Thoracic aorta (tissue), 2 donors: Measurements from ENCODE around the gene RASGRP2. TPM values are rescaled to one million over a fixed set of nuclear protein-coding genes. Genes with fewer than 3 reads are reported as not detected.

Experiments
- ATAC-seq: fragments of 150-250 bp; one replicate; pipeline ENCODE4 v1.8.0; 2017; ENCODE audit warnings: low read depth; ENCODE audit not compliant: insufficient number of reproducible peaks, low FRiP score
- DNase-seq: peaks from one replicate; pipeline ENCODE4 v3.0.0-alpha.2; 2020; ENCODE audit warnings: low spot score
- H3K27ac ChIP-seq, 2 donors: fragments of 200-600 bp; sonication (generic); 1 replicate in 1 of 2; 2 replicates in 1 of 2; pipeline ENCODE4 v1.5.1; 2016; ENCODE audit warnings: mild to moderate bottlenecking in 2 of 2, moderate library complexity in 2 of 2
- H3K27me3 ChIP-seq: fragments of 200-600 bp; sonication (generic); replicated peaks from 2 replicates; pipeline ENCODE4 v1.6.0; 2016; ENCODE audit warnings: mild to moderate bottlenecking; ENCODE audit not compliant: insufficient read depth
- H3K36me3 ChIP-seq: fragments of 200-600 bp; sonication (generic); one replicate; pipeline ENCODE4 v1.5.1; 2016
- H3K4me1 ChIP-seq, 2 donors: fragments of 200-600 bp; sonication (generic); 1 replicate in 1 of 2; 2 replicates in 1 of 2; pipeline versions ENCODE4 v1.5.1 to v1.6.0; 2016; ENCODE audit warnings: low read depth in 2 of 2, mild to moderate bottlenecking in 1 of 2; ENCODE audit not compliant: control insufficient read depth in 1 of 2
- H3K4me3 ChIP-seq: fragments of 200-600 bp; sonication (generic); 2 replicates; pipeline ENCODE4 v1.5.1; 2016; ENCODE audit warnings: mild to moderate bottlenecking
- H3K9me3 ChIP-seq: fragments of 200-600 bp; sonication (generic); 2 replicates; pipeline ENCODE4 v1.5.1; 2016
- total RNA-seq, 2 donors: library from RNA; depleted of rRNA; stranded (reverse); fragments of >200 nt; gene quantifications; one replicate each; pipeline versions ENCODE4 v1.1.0 to v1.2.3, GENCODE V29; 2016
- TF ChIP-seq, protein P1 (sequence below): fragments of 200-600 bp; sonication (generic); IDR thresholded peaks from one replicate; pipeline ENCODE4 v1.5.1; 2019; ENCODE audit warnings: antibody characterized with exemption

The RASGRP2 gene
- total RNA-seq = 10 to 100 TPM; 78.4 to 89.1 TPM

DNA sequence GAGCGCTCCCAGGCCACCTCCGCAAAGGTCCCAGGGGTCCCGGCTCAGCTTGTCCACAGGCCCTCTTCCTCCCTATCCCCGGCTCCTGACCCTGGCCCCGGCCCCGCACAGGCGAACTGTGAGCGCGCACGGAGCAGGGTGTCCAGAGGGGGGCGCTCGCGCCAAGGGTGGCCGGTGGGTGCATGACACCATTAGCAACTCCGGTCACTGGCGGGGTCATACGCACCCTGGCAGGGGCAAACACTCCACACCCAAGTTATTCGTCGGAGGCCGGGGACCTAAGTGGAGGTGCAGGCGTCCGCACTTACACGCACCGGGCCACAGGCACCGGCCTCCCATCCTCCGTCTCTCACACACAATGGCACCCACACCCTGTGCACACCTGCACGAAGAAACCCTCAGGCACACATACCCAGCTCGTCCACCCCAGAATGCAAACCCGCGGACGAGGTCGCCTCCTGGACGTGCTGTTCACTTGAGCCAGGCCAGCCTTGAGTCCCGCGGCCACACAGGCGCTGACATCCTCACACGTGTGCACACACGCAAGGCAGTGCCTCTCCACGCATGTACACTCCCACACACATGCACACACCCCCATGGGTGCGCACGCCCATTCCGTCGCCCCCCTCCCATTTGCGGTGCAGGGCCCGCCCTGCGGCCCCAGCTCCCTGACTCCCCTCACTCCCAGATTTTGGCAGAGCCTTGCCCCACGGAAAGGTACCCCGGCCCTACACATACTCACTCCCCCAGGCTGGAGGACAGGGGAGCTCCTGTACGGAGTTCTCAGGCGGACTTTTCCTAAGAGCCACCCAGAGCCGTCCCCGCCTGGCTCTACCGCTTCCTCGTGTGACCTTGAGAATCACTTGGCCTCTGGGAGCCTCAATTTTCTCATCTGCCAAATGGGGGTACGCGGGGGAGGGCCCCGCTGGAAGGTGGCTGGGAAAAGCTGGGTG is at the start of gene RASGRP2:
Gene RASGRP2 (minus strand): TSS at position 552 of the 953 bp plus-strand sequence. CDS start 1,276 bp downstream, outside the sequence.
- TF ChIP-seq, protein P1, sequence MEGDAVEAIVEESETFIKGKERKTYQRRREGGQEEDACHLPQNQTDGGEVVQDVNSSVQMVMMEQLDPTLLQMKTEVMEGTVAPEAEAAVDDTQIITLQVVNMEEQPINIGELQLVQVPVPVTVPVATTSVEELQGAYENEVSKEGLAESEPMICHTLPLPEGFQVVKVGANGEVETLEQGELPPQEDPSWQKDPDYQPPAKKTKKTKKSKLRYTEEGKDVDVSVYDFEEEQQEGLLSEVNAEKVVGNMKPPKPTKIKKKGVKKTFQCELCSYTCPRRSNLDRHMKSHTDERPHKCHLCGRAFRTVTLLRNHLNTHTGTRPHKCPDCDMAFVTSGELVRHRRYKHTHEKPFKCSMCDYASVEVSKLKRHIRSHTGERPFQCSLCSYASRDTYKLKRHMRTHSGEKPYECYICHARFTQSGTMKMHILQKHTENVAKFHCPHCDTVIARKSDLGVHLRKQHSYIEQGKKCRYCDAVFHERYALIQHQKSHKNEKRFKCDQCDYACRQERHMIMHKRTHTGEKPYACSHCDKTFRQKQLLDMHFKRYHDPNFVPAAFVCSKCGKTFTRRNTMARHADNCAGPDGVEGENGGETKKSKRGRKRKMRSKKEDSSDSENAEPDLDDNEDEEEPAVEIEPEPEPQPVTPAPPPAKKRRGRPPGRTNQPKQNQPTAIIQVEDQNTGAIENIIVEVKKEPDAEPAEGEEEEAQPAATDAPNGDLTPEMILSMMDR = peak; percentile 73
- peak; percentile 57 for DNase-seq
- peaks cover 3 to 23% of the 10 kb centered on the region in 2 donors for H3K4me1 ChIP-seq
- peak within 1 kb of the TSS; percentile 79 for H3K4me3 ChIP-seq
- peak within 1 kb of the TSS; percentile 90 to 97 for H3K27ac ChIP-seq
- peak; percentile 13 for ATAC-seq
- no peaks in the 10 kb centered on the region for H3K36me3 ChIP-seq
- no peaks in the 10 kb centered on the region for H3K27me3 ChIP-seq
- H3K9me3 ChIP-seq = no peaks in the 10 kb centered on the region

DNA sequence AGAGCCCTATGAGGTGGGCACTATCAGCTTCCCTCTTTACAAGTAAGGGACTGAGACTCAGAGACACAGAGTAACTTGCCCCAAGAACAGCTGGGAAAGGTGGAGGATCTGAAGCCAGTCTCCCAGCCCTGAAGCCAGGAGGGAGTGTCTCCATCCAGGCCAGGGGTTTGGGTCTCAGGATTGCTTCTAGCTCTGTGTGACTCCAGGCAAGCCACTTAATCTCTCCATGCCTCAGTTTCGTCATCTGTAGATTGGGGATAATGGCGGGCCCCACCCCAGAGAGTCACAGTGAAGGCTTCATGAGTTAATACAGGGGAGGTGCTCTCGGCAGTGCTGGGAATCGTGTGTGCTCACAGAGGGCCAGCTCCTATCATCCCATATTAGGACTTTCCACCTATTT is 48.5 kb upstream of the RASGRP2 start:
- TF ChIP-seq, protein P1 = no peak
- ATAC-seq (no peak), DNase-seq (no peak)
- no peaks in the 10 kb centered on the region for H3K4me1 ChIP-seq
- peaks cover 2% of the 10 kb centered on the region for H3K36me3 ChIP-seq
- H3K9me3 ChIP-seq = no peaks in the 10 kb centered on the region
- no peak overlapping the region for H3K4me3 ChIP-seq
- H3K27me3 ChIP-seq = no peaks in the 10 kb centered on the region
- H3K27ac ChIP-seq = no peak overlapping the region

DNA sequence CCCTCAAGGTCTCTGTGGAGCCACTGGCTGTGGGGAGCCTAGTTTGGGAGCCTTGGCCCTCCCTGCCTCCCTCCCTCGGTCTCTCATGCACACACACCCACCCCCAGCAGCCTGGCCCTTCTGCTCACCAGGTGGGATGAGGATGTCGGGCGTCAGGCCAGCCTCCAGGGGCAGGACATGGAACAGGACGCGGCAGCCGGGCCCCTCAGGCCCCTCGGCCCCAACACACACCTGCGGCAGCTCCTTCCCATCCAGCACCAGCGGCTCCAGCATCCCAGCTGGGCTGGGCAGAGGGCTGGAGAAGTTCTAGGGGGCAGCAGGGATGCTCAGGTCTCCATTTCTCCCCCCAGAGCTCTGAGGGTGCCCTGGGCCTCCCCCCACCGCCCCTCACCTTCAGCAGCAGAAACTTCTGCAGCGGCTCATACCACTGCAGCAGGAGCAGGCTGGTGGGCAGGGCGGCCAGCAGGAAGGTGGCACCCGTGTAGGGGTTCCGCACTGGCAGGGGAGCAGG is 47.9 kb upstream of the RASGRP2 start:
- H3K4me1 ChIP-seq = no peaks in the 10 kb centered on the region
- H3K27me3 ChIP-seq = no peaks in the 10 kb centered on the region
- DNase-seq = no peak
- no peaks in the 10 kb centered on the region for H3K9me3 ChIP-seq
- H3K36me3 ChIP-seq = peaks cover 2% of the 10 kb centered on the region
- TF ChIP-seq, protein P1 = no peak
- H3K27ac ChIP-seq = no peak overlapping the region
- no peak overlapping the region for H3K4me3 ChIP-seq
- no peak for ATAC-seq

DNA sequence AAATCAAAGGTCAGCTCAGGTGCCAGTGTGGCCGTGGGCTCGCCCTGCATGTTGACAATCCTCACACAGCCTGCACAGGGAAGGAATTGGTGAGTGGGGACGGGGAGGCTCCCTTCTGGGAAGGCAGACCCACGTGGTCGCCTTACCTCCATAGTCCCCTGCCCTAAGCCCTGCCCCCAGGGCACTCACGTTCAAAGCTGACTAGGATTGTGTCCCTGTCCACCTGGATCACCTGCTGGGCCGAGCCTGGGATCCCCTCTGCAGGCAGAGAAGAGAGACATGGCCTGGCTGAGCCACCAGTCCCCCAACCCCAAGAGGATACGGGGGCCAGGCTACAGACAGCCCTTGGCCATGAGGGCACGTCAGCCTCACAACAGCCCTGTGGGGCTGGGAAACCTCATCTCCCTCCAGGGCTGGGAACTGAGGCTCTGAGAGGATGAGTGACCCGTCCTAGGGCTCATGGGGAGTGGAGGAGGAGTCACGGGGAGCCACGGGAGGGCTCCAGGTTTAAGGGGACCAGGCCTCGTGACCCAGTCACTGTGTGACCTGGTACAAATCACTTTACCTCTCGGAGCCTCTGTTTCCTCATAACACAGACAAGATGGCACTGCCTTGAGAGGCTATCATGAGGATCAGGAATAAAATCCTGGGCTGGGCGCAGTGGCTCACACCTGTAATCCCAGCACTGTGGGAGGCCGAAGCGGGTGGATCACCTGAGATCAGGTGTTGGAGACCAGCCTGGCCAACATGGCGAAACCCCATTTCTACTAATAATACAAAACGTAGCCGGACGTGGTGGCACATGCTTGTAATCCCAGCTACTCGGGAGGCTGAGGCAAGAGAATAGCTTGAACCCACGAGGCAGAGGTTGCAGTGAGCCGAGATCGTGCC is 46.5 kb upstream of the RASGRP2 start:
- no peak overlapping the region for H3K4me3 ChIP-seq
- H3K27ac ChIP-seq = no peak overlapping the region
- H3K36me3 ChIP-seq = peaks cover 2% of the 10 kb centered on the region
- no peak for ATAC-seq
- TF ChIP-seq, protein P1 = no peak
- no peaks in the 10 kb centered on the region for H3K27me3 ChIP-seq
- no peak for DNase-seq
- H3K9me3 ChIP-seq = no peaks in the 10 kb centered on the region
- no peaks in the 10 kb centered on the region for H3K4me1 ChIP-seq
